HL-60/S4 treated with phorbol 12-myristate 13-acetate at 8.2 ng/mL for 4 days and 3 days (cell line): ENCODE data around the gene PPP1R12C.

Experiments used
- in situ Hi-C: fragments of 300-500 bp; cut with MboI; formaldehyde crosslinking; loops from 2 replicates; pipeline ENCODE4 v1.15.0; 2022; ENCODE audit warnings: low sequenced_read_pairs

The PPP1R12C gene

DNA sequence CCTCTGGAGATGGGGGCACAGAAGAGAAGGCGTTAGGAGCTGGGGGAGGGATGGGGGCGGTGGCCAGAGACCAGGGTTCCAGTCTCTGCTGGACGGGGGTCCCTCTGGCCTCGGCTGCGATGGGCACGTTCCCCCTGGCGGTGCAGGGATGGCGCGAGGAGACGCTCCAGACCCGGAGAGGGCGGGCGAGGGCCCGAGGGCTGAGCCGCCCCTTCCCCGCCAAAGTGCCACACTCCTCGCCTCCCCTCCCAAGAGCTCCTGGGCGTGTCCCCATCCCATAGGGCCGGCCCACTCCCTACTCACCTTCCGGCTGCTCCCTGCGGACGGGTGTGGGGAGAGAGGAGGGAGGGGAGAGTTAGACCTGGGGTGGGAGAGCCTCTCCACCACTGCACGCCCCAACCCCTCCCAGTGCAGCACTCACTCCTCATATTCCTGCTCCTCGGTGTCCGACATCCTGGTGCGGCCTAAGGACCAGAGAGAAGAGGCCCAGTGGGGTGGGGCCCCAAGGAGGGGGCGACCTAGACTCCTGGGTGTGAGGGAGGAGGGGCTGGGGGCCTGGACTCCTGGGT is 29.4 kb upstream of the PPP1R12C start:
- in situ Hi-C loops: no loop called here

DNA sequence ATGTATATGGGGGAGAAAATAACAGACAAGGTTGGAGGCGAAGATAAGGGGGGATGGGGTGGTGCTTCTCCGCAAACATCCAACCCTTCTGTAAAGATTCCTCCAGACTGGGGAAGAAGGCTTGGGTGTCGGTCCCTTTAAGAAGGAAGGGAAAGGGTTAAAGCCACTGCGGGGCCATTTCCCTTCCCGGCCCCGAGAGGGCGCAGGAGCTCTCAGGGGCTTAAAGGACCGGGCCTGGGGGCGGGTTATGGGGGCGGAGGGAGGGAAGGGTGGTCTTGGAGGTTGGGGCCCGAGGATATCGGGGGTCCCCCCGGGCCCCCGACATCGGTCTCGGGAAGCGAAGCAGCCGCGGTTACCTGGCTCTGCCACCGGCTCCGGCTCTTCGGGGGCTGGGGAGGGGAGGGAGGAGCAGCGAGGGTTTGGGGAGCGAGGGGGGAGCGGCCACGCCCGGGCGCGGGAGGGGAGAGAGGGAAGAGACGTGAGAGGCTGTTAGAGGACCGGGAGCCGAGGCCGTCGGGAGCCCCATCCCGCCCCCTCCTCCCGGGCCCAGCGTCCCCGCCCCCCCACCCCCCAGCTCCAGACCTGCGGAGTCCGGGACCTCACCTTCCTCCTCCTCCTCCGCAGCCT is 28.8 kb upstream of the PPP1R12C start:
- in situ Hi-C loops: no loop called here

DNA sequence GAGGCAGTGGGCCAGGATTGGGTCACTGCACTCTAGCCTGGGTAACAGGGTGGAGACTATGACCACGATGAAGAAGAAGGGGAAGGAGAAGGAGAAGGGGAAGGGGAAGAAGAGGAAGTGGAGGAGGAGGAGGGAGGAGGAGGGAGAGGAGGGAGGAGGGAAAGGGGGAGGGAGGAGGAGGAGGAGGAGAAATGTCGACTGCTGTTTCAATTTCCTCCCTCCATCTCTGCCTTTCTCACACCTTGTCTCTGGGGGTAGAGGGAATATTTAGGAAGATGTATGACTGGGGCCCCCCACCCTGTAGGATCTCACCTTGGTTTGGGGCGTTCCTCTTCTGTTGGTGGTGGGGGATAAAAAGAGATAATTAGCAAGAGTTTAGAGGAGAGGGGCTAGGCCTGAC is 27.8 kb upstream of the PPP1R12C start:
- in situ Hi-C loops: no loop called here

DNA sequence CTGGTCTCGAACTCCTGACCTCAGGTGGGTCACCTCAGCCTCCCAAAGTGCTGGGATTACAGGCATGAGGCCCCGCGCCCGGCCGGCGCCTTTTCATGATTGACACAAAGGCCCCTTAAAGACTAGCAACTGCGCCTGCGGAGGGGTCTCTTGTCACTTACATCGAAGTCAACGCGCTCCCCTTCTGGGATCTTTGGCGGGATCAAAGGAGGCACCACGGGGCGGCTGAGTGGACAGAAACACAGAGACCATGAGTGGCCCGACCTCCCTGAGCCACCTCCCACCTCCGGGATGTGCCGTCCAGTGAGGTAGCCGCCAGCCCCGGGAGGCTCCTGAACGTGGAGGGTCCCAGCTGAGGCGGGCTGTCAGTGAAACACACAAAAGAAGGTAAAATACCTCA is 24.3 kb upstream of the PPP1R12C start:
- in situ Hi-C loops: no loop called here

DNA sequence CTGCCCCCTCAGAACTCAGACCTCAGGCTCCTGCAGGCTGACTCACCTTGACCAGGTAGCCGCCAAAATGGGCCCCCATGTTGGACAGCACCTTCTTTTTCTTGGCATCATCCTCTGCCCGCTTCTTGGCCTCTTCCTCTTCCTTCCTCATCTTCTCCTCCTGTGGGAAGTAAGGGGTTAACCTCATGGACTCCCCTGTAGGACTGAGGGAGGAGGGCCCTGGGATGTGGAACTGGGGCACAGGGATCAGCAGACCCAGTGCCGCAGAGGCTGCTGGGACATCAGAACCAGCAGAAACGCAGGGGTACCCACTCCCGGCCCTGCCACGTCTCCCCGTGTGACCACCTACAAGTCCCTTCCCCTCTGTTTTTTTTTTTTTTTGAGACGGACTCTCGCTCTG is 20.5 kb upstream of the PPP1R12C start:
- in situ Hi-C loops: no loop called here

DNA sequence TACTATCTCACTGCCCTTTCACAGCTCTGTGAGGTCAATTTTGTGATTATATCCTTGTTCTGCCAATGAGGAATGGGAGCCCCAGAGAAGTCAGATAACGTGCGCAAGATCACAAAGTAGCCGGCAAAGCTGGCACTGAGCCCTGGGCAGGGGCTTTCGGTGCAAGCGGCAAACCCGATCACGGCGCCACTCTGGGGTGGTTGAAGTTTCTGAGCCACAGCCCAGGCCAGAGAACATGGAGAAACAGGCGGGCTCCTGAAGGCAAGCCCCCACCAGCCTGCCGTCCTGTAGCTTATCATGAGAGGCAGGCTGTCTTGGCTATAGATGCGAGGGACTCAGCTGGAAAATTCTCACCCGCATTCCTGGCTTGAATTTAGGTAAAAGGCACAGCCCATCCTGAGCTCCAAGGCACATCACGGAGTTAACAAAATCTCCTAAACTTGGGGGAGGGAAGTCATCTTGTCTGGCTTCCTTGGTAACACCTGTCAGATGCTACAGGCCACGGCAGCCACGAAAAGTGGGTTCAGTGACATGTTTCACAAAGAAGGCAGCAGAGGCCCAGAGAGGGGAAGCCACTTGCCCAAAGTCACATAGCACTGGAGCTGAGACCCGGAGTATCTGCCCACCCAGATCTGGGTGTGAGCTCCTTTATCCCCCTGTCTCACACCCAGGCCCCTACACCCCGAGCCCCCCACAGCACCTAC is 19.1 kb upstream of the PPP1R12C start:
- in situ Hi-C loops: no loop called here

DNA sequence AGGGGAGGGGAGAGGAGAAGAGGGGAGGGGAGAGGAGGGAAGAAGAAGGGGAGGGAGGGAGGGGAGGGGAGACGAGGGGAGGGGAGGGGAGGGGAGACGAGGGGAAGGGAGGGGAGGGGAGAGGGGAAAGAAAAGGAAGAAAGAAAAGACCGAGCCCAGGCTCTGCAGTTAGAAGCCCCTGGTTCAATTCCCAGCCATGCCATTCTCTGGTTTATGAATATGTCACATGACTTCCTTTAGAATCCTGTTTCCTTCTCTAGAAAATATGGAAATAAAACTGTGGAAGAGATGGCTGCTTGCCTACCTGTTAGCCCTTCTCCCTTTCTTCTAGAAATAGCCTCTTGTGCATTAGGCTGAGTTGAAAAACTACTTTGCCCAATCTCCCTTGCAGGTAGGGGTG is 17.3 kb upstream of the PPP1R12C start:
- in situ Hi-C loops: no loop called here

DNA sequence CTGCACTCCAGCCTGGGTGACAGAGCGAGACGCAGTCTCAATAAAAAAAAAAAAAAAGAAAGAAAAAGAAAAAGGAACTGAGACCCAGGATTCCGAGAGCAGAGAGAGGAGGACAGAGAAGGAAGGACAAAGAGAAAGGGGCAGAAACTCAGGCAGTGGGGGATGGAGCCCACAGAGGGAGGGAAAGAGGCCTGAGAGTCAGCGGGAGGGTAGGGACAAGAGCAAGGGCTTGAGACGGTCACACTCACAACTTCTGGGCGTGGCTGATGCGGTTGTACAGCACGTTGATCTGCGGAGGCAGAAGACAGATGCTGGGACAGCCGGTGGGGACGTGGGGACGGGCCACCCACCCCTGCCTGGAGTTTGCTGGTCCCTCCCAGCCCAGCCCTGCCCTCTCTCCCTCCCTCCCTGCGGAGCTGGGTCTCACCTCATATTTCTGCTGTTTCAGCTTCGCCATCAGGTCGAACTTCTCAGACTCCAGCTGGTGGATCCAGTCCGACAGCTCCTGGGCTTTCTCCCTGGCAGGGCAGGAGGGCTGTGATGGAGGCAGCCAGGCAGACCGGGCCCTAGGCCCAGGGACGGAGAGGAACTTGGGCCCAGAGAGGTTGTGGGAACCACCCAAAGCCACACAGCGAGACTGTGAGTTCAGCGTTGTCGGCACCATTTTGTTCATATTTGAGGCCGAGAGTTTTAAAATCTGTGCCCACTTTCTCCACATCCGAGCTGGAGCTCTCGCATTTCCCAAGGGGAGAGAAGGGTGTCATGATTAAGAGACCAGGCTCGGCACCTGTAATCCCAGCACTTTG is 16.4 kb upstream of the PPP1R12C start:
- in situ Hi-C loops: no loop called here

DNA sequence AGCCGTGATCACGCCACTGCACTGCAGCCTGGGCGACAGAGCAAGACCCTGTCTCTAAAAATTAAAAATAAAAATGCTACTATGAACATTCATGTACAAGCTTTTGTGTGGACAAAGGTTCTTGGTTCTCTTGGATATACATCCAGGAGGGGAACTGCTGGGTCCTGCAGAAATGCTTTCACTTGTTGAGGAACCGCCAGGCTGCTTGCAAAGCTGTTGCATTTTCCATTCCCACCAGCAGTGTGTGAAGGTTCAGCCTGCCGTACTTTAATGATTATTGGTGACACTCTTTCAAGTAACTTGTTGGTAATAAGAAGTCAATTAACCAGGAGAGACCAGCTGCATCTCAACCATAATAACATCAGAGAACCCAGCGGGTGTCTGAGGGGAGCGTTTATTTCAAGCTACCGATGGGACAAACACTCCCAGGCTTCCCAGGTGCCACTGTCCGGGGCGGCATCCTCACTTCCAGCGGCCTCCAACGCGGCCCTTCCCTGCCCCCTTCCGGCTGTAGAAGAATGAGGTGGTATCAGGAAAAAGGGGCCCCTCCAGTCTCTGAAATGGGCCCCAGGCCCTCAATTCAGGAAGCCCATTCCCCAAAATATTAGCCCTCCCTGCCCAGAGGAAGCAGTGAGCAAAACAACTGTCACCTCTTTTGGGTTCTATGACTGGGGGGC is 15.2 kb upstream of the PPP1R12C start:
- in situ Hi-C loops: no loop called here

DNA sequence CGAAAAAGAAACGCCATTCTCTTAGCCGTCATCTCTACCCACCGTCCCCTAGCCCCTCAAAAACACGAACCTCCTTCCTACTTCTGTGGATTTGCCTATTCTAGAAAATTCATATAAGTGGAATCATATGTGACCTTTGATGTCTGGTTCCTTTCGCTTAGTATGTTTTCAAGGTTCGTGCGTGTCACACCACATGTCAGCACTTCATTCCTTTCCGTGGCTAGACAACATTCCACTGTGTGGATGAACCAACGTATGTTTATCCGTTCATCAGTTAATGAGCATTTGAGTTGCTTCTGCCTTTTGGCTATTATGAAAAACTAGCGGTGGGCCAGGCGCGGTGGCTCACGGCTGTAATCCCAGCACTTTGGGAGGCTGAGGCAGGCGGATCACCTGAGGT is 14.0 kb upstream of the PPP1R12C start:
- in situ Hi-C loops: no loop called here

DNA sequence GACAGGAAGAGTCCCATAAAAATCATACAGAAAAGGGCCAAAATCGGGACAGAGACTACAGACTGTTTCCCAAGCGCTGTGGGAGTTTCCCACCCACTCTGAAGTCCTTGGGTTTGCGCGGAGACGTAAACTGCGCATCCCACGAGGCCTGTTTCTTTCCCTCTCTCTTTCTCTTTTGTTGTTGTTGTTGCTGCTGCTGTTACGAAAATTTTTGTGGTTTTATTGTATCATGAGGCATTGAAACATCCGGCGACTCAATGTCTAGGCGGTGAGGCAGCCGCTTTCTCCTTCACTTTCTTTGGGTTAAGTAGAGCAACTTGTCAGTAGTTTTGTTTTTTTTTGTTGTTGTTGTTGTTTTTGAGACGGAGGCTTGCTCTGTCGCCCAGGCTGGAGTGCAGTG is 1.6 kb upstream of the PPP1R12C start:
- in situ Hi-C loops: no loop called here

DNA sequence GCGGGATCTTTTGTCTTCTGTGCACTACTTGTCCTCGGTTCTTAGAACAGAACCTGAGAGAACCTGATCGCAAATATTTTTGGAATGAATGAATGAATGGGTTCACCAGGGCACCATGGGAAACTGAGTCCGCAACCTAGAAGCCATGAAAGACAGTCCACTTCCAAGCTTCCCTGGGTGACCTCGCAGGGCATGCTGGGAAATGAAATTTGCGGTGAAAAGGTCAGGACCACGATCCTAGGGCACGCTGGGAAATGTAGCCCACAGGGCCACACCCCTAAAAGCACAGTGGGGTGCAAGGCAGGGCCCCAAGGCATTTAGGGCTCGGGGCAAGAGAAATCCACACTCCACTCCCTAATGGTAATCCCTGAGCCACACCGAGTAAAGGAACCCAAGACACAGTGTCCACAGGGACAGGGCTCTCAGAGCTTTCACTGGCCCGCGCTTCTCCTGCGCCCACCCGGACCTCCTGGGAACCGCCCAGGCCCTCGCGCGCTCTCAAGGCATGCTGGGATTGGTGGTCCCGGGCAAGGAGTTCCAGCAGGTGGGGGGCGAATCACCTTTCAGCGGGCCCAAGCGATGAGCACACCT is 1.1 kb upstream of the PPP1R12C start:
- in situ Hi-C loops: no loop called here

DNA sequence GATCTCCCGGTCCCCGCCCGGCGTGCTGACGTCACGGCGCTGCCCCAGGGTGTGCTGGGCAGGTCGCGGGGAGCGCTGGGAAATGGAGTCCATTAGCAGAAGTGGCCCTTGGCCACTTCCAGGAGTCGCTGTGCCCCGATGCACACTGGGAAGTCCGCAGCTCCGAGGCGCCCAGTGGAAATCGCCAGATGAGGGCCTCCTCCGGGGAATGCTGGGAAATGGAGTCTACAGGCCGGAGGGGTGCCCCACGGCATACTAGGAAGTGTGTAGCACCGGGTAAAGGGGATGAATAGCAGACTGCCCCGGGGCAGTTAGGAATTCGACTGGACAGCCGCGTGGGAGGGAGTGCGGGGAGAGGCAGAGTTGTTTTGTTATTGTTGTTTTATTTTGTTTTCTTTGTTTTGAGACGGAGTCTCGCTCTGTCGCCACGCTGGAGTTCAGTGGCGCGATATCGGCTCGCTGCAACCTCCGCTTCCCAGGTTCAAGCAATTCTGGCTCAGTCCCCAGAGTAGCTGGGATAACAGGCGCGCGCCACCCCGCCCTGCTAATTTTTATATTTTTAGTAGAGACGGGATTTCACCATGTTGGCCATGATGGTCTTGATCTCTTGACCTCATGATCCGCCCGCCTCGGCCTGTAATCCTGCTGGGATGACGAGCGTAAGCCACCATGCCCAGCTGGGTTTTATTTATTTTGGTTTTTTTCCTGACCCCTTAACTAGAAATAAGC is 390 bp upstream of the PPP1R12C start:
- in situ Hi-C loops: no loop called here

DNA sequence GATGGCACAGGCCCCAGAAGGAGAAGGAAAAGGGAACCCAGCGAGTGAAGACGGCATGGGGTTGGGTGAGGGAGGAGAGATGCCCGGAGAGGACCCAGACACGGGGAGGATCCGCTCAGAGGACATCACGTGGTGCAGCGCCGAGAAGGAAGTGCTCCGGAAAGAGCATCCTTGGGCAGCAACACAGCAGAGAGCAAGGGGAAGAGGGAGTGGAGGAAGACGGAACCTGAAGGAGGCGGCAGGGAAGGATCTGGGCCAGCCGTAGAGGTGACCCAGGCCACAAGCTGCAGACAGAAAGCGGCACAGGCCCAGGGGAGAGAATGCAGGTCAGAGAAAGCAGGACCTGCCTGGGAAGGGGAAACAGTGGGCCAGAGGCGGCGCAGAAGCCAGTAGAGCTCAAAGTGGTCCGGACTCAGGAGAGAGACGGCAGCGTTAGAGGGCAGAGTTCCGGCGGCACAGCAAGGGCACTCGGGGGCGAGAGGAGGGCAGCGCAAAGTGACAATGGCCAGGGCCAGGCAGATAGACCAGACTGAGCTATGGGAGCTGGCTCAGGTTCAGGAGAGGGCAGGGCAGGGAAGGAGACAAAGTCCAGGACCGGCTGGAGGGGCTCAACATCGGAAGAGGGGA is 1.1 kb downstream of the PPP1R12C start:
- in situ Hi-C loops: no loop called here

DNA sequence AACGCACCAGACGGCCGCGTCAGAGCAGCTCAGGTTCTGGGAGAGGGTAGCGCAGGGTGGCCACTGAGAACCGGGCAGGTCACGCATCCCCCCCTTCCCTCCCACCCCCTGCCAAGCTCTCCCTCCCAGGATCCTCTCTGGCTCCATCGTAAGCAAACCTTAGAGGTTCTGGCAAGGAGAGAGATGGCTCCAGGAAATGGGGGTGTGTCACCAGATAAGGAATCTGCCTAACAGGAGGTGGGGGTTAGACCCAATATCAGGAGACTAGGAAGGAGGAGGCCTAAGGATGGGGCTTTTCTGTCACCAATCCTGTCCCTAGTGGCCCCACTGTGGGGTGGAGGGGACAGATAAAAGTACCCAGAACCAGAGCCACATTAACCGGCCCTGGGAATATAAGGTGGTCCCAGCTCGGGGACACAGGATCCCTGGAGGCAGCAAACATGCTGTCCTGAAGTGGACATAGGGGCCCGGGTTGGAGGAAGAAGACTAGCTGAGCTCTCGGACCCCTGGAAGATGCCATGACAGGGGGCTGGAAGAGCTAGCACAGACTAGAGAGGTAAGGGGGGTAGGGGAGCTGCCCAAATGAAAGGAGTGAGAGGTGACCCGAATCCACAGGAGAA is 1.9 kb downstream of the PPP1R12C start:
- in situ Hi-C loops: no loop called here

DNA sequence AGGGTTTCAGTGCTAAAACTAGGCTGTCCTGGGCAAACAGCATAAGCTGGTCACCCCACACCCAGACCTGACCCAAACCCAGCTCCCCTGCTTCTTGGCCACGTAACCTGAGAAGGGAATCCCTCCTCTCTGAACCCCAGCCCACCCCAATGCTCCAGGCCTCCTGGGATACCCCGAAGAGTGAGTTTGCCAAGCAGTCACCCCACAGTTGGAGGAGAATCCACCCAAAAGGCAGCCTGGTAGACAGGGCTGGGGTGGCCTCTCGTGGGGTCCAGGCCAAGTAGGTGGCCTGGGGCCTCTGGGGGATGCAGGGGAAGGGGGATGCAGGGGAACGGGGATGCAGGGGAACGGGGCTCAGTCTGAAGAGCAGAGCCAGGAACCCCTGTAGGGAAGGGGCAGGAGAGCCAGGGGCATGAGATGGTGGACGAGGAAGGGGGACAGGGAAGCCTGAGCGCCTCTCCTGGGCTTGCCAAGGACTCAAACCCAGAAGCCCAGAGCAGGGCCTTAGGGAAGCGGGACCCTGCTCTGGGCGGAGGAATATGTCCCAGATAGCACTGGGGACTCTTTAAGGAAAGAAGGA is 2.8 kb downstream of the PPP1R12C start:
- in situ Hi-C loops: no loop called here

DNA sequence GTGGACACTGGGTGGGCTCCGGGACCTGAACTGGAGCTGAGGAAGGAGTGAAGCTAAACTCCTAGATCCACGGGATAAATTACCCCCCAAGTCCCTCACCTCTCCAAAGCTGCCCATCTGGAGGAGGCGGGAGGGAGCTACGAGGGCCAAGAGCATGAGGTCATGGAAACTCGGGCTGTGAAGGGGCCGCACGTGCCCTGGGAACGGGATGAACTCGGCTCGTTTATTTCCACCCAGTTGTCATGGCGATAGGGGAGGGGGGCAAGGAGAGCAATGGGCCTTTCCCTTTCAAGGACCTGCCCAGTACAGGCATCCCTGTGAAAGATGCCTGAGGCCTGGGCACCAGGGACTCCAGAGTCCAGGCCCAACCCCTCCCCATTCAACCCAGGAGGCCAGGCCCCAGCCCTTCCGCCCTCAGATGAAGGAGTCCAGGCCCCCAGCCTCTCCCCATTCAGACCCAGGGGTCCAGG is 3.8 kb downstream of the PPP1R12C start:
- in situ Hi-C loops: no loop called here

DNA sequence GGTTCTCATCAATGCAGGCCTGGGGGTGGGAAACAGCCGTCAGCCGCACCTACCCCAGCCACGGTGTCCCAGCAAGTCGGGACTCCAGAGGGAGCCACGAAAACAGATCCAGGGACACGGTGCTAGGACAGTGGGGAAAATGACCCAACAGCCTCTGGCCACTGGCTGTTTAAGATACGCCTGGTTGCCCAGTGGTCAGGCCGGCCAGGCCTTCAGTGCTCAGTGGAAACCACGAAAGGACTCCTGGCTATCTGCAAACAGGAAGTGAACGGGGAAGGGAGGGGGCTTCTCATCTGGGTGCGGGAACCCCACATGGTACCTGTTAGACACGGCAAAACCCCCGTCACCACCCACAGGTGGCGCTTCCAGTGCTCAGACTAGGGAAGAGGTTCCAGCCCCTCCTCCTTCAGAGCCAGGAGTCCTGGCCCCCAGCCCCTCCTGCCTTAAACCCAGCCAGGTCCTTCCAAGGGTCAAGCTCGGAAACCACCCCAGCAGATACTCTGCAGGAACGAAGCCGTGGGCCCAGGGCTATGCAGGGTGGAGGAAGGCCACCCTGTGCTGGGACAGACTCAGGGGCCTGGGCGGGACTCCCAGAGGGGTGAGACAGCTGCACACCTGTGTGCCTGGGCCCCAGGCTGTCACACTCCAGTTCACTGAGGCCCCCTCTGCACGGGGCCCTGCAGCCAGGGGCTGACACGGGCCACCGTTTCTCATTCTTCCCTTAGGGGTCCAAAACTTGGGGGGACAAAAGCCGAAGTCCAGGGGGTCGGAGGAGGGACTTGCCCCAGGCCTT is 4.5 kb downstream of the PPP1R12C start:
- in situ Hi-C loops: no loop called here
